HEK293T (cell line): ENCODE measurements around the gene BRD2.

ENCODE experiments used
- BHLHE40 ChIP-seq: fragments of 450-650 bp; IDR thresholded peaks from 2 replicates; pipeline ENCODE4 v1.6.1; 2016; ENCODE audit warnings: mild to moderate bottlenecking, moderate library complexity, borderline replicate concordance
- CTBP1 ChIP-seq: fragments of 450-650 bp; IDR thresholded peaks from 2 replicates; pipeline ENCODE4 v1.6.1; 2016; ENCODE audit warnings: borderline replicate concordance
- ELF4 ChIP-seq: fragments of 450-650 bp; IDR thresholded peaks from 2 replicates; pipeline ENCODE4 v1.6.1; 2017; ENCODE audit warnings: antibody characterized with exemption
- FOXA1 ChIP-seq: fragments of 450-650 bp; IDR thresholded peaks from 2 replicates; pipeline ENCODE4 v1.6.1; 2016; ENCODE audit warnings: mild to moderate bottlenecking
- FOXK2 ChIP-seq: fragments of 450-650 bp; IDR thresholded peaks from 2 replicates; pipeline ENCODE4 v1.6.1; 2016; ENCODE audit warnings: mild to moderate bottlenecking
- FOXM1 ChIP-seq: fragments of 450-650 bp; IDR thresholded peaks from 2 replicates; pipeline ENCODE4 v1.6.1; 2017; ENCODE audit warnings: mild to moderate bottlenecking, borderline replicate concordance
- HDGF ChIP-seq: fragments of 450-650 bp; IDR thresholded peaks from 2 replicates; pipeline ENCODE4 v1.6.1; 2017; ENCODE audit warnings: antibody characterized with exemption, borderline replicate concordance
- L3MBTL2 ChIP-seq: fragments of 450-650 bp; conservative IDR thresholded peaks from 2 replicates; pipeline ENCODE4 v1.6.1; 2016; ENCODE audit warnings: mild to moderate bottlenecking
- SP1 ChIP-seq: fragments of 450-650 bp; IDR thresholded peaks from 2 replicates; pipeline ENCODE4 v1.6.1; 2017
- SUZ12 ChIP-seq: fragments of 450-650 bp; IDR thresholded peaks from 2 replicates; pipeline ENCODE4 v1.6.1; 2016; ENCODE audit warnings: mild to moderate bottlenecking
- TARDBP ChIP-seq: fragments of 450-650 bp; IDR thresholded peaks from 2 replicates; pipeline ENCODE4 v1.6.1; 2016
- ZNF384 ChIP-seq: fragments of 450-650 bp; IDR thresholded peaks from 2 replicates; pipeline ENCODE4 v1.6.1; 2016
- TF ChIP-seq, protein P1 (sequence below): fragments of 450-650 bp; IDR thresholded peaks from 2 replicates; pipeline ENCODE4 v1.6.1; 2016

GRCh38 chr6:32971242-32971580, 2.8 kb downstream of the BRD2 start:
- TF ChIP-seq FOXK2 (no peak), FOXM1 (no peak), HDGF (no peak), SP1 (no peak), CTBP1 (no peak), L3MBTL2 (peak; percentile 3; the same call in 1 of the 2 replicates), ZNF384 (no peak), BHLHE40 (no peak), FOXA1 (no peak), TARDBP (no peak), SUZ12 (no peak), ELF4 (no peak)
- TF ChIP-seq, protein P1, sequence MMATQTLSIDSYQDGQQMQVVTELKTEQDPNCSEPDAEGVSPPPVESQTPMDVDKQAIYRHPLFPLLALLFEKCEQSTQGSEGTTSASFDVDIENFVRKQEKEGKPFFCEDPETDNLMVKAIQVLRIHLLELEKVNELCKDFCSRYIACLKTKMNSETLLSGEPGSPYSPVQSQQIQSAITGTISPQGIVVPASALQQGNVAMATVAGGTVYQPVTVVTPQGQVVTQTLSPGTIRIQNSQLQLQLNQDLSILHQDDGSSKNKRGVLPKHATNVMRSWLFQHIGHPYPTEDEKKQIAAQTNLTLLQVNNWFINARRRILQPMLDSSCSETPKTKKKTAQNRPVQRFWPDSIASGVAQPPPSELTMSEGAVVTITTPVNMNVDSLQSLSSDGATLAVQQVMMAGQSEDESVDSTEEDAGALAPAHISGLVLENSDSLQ = no peak
